ENCODE data around the gene TNNI3K. TPM values are rescaled to one million over a fixed set of nuclear protein-coding genes. Genes with fewer than 3 reads are reported as not detected.

The TNNI3K gene
- total RNA-seq, 1 experiment from 2014 or later: not detected

- no peak overlapping the region for H3K56ac ChIP-seq (ENCODE audit: insufficient read length, low read depth, low read length)
- no peak overlapping the region for H3K4ac ChIP-seq (ENCODE audit: low read depth, low read length)
- H3K18ac ChIP-seq (ENCODE audit: insufficient read length, low read depth, low read length): no peak overlapping the region
- no peak overlapping the region for H2BK15ac ChIP-seq (ENCODE audit: low read depth, low read length)
- H3K27me3 ChIP-seq (ENCODE audit: insufficient read depth, low read length): no peaks in the 10 kb centered on the region
- H4K5ac ChIP-seq (ENCODE audit: insufficient read length, low read depth, low read length): no peak overlapping the region
- no peaks in the 10 kb centered on the region for H3K79me1 ChIP-seq (ENCODE audit: insufficient read depth, low read depth, low read length, poor library complexity, severe bottlenecking)
- no peak overlapping the region for H2BK12ac ChIP-seq (ENCODE audit: insufficient read length, low read depth, low read length)
- H3K14ac ChIP-seq (ENCODE audit: insufficient read depth, low read length): no peak overlapping the region
- Mint-ChIP-seq H3K36me3 (ENCODE audit: insufficient read depth in 1 of 3, low read depth in 3 of 3) (no peaks in the 10 kb centered on the region), H3K27me3 (ENCODE audit: low read depth) (no peaks in the 10 kb centered on the region; the same call in 1 of the 2 replicates), H3K27ac (no peak overlapping the region; a peak in 1 of 7 replicates), H3K9me3 (no peaks in the 10 kb centered on the region), H3K4me1 (peaks cover 5 to 7% of the 10 kb centered on the region in 2 experiments; a peak in 3 of 4 replicates), H3K4me3 (no peak overlapping the region)
- no peak overlapping the region for H2BK5ac ChIP-seq (ENCODE audit: insufficient read length, low read length)
- H3K4me2 ChIP-seq (ENCODE audit: insufficient read depth, insufficient read length, low read length): no peak overlapping the region
- H3K23me2 ChIP-seq (ENCODE audit: insufficient read length, low read depth, low read length, poor library complexity, severe bottlenecking): no peaks in the 10 kb centered on the region
- no peak overlapping the region for H3K23ac ChIP-seq (ENCODE audit: insufficient read length, low read depth, low read length)
- no peak overlapping the region for H2BK20ac ChIP-seq (ENCODE audit: low read depth, low read length, poor library complexity, severe bottlenecking)
- H3K27ac ChIP-seq (ENCODE audit: insufficient read length, low read depth, low read length): no peak overlapping the region
- no peak overlapping the region for H2AFZ ChIP-seq (ENCODE audit: low read length)
- no peaks in the 10 kb centered on the region for H3K4me1 ChIP-seq (ENCODE audit: insufficient read depth, low read length)
- no peaks in the 10 kb centered on the region for H3K79me2 ChIP-seq (ENCODE audit: insufficient read depth, low read length)
- no peaks in the 10 kb centered on the region for H4K20me1 ChIP-seq (ENCODE audit: control insufficient read depth, insufficient read depth, insufficient read length)
- H3K9me3 ChIP-seq (ENCODE audit: control insufficient read depth, low read depth, low read length): no peaks in the 10 kb centered on the region
- no peak overlapping the region for H2AK5ac ChIP-seq (ENCODE audit: insufficient read length, low read length)
- no peak overlapping the region for H3T11ph ChIP-seq (ENCODE audit: low read length)
- H4K91ac ChIP-seq (ENCODE audit: insufficient read length, low read depth, low read length): no peak overlapping the region
- no peak for DNase-seq
- no CpG with 5 or more reads among the region's 5 CpGs for WGBS (ENCODE audit: extremely low coverage, insufficient read length, low lambda C conversion rate)
- no peak for TF ChIP-seq CTCF (conservative IDR thresholded peaks at IDR 0.05)
- no peak overlapping the region for H3K9ac ChIP-seq (ENCODE audit: extremely low read depth, insufficient read length, low read length)
- H2BK120ac ChIP-seq (ENCODE audit: low read depth, low read length, poor library complexity, severe bottlenecking): no peak overlapping the region
- no peak overlapping the region for H4K8ac ChIP-seq (replicated peaks; ENCODE audit: insufficient read length, low read depth, low read length)
Measured at GRCh38 chr1:74415935-74416334, 180.7 kb downstream of the TNNI3K start.
